HFFc6 (cell line): Measurements from ENCODE around the gene SRGAP3. TPM values are rescaled to one million over a fixed set of nuclear protein-coding genes. Genes with fewer than 3 reads are reported as not detected.

Experiments
- DNase-seq: peaks from one replicate; pipeline ENCODE4 v3.0.0-alpha.2; 2018
- H3K27ac Mint-ChIP-seq: 2 replicates; pipeline ENCODE4 v1.8.0; 2020; ENCODE audit warnings: mild to moderate bottlenecking, mixed read lengths
- H3K27me3 Mint-ChIP-seq: 2 replicates; pipeline ENCODE4 v1.8.0; 2021; ENCODE audit warnings: mild to moderate bottlenecking, moderate library complexity, mixed read lengths; ENCODE audit not compliant: insufficient read depth
- H3K36me3 Mint-ChIP-seq: 2 replicates; pipeline ENCODE4 v1.8.0; 2021; ENCODE audit warnings: low read depth, mixed read lengths
- H3K4me1 Mint-ChIP-seq: 2 replicates; pipeline ENCODE4 v1.8.0; 2020; ENCODE audit warnings: low read depth, mixed read lengths
- H3K4me3 Mint-ChIP-seq: 2 replicates; pipeline ENCODE4 v1.8.0; 2020; ENCODE audit warnings: mild to moderate bottlenecking, moderate library complexity, mixed read lengths
- H3K9me3 Mint-ChIP-seq: 2 replicates; pipeline ENCODE4 v1.8.0; 2020; ENCODE audit warnings: mild to moderate bottlenecking, mixed read lengths
- CTCF ChIP-seq: fragments of 200-600 bp; sonication (generic); IDR thresholded peaks from 2 replicates; pipeline ENCODE4 v1.5.0; 2021; ENCODE audit warnings: antibody characterized with exemption, mild to moderate bottlenecking
- total RNA-seq, 6 experiments: library from RNA; stranded (reverse); fragmentation: NEBNext Ultra II Directional; extraction: Animal tissue kit (Norgen Biotek cat#: 25700); gene quantifications; 2 replicates in 1 of 6; 3 replicates in 5 of 6; pipeline ENCODE4 v1.2.3, GENCODE V29; 2021

The SRGAP3 gene
- total RNA-seq, 6 experiments from 2014 or later: 0.23 to 0.92 (median 0.77) TPM

GRCh38 chr3:9130345-9131305 lies 118.8 kb downstream of the SRGAP3 start:
- Mint-ChIP-seq H3K36me3 (no peaks in the 10 kb centered on the region), H3K9me3 (no peaks in the 10 kb centered on the region), H3K27ac (no peak overlapping the region), H3K4me1 (no peaks in the 10 kb centered on the region), H3K27me3 (peaks cover 34% of the 10 kb centered on the region), H3K4me3 (no peak overlapping the region)
- no peak for DNase-seq
- TF ChIP-seq CTCF: no peak

- no peak for TF ChIP-seq CTCF
- Mint-ChIP-seq H3K27me3 (peaks cover 41% of the 10 kb centered on the region), H3K4me3 (no peak overlapping the region), H3K36me3 (no peaks in the 10 kb centered on the region), H3K27ac (no peak overlapping the region), H3K9me3 (no peaks in the 10 kb centered on the region), H3K4me1 (no peaks in the 10 kb centered on the region)
- no peak for DNase-seq
These were observed 120.1 kb downstream of the SRGAP3 start for GRCh38 chr3:9129365-9129764.

- H3K36me3 Mint-ChIP-seq: no peaks in the 10 kb centered on the region
- no peaks in the 10 kb centered on the region for H3K9me3 Mint-ChIP-seq
- DNase-seq: no peak
- H3K27ac Mint-ChIP-seq: no peak overlapping the region
- H3K4me3 Mint-ChIP-seq: no peak overlapping the region
- H3K27me3 Mint-ChIP-seq: peaks cover 36% of the 10 kb centered on the region
- no peak for TF ChIP-seq CTCF
- peaks cover 5% of the 10 kb centered on the region for H3K4me1 Mint-ChIP-seq
These were observed 124.0 kb downstream of the SRGAP3 start for GRCh38 chr3:9125278-9125951.

GRCh38 chr3:9124730-9125129 lies 124.7 kb downstream of the SRGAP3 start:
- Mint-ChIP-seq H3K4me3 (no peak overlapping the region), H3K4me1 (peaks cover 5% of the 10 kb centered on the region), H3K36me3 (no peaks in the 10 kb centered on the region), H3K9me3 (no peaks in the 10 kb centered on the region), H3K27me3 (peaks cover 34% of the 10 kb centered on the region), H3K27ac (no peak overlapping the region)
- no peak for DNase-seq
- no peak for TF ChIP-seq CTCF

- DNase-seq: no peak
- Mint-ChIP-seq H3K4me1 (peaks cover 5% of the 10 kb centered on the region), H3K36me3 (no peaks in the 10 kb centered on the region), H3K4me3 (no peak overlapping the region), H3K9me3 (no peaks in the 10 kb centered on the region), H3K27ac (no peak overlapping the region), H3K27me3 (peaks cover 41% of the 10 kb centered on the region)
- no peak for TF ChIP-seq CTCF
These were observed 125.6 kb downstream of the SRGAP3 start for GRCh38 chr3:9123840-9124239.
